Measurements from ENCODE around the gene ANAPC10.

- TF ChIP-seq, protein P1, sequence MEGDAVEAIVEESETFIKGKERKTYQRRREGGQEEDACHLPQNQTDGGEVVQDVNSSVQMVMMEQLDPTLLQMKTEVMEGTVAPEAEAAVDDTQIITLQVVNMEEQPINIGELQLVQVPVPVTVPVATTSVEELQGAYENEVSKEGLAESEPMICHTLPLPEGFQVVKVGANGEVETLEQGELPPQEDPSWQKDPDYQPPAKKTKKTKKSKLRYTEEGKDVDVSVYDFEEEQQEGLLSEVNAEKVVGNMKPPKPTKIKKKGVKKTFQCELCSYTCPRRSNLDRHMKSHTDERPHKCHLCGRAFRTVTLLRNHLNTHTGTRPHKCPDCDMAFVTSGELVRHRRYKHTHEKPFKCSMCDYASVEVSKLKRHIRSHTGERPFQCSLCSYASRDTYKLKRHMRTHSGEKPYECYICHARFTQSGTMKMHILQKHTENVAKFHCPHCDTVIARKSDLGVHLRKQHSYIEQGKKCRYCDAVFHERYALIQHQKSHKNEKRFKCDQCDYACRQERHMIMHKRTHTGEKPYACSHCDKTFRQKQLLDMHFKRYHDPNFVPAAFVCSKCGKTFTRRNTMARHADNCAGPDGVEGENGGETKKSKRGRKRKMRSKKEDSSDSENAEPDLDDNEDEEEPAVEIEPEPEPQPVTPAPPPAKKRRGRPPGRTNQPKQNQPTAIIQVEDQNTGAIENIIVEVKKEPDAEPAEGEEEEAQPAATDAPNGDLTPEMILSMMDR (IDR thresholded peaks at IDR 0.05 in 2 of 3, conservative IDR thresholded peaks at IDR 0.05 in 1 of 3; ENCODE audit: borderline replicate concordance in 1 of 3, insufficient read depth in 1 of 3, low read depth in 2 of 3, low read length in 2 of 3) = no peak
- TF ChIP-seq POLR2A (IDR thresholded peaks at IDR 0.05; ENCODE audit: borderline replicate concordance, extremely low read depth, insufficient read depth, insufficient read length) (no peak), JUND (IDR thresholded peaks at IDR 0.05) (no peak), ELF1 (IDR thresholded peaks at IDR 0.05; ENCODE audit: borderline replicate concordance, low read depth) (no peak), POLR2AphosphoS5 (IDR thresholded peaks at IDR 0.05; ENCODE audit: low read depth, low read length) (no peak), EZH2 (IDR thresholded peaks at IDR 0.05) (no peak), RAD21 (IDR thresholded peaks at IDR 0.05; ENCODE audit: low read depth) (no peak), EGR1 (IDR thresholded peaks at IDR 0.05; ENCODE audit: low read depth) (no peak), CEBPB (IDR thresholded peaks at IDR 0.05; ENCODE audit: low read depth) (no peak), CBX3 (IDR thresholded peaks at IDR 0.05; ENCODE audit: low read depth) (no peak), ZNF274 (IDR thresholded peaks at IDR 0.05; ENCODE audit: low read depth, low read length) (no peak), SRF (IDR thresholded peaks at IDR 0.05; ENCODE audit: low read depth) (no peak)
- TF ChIP-seq, protein P2, sequence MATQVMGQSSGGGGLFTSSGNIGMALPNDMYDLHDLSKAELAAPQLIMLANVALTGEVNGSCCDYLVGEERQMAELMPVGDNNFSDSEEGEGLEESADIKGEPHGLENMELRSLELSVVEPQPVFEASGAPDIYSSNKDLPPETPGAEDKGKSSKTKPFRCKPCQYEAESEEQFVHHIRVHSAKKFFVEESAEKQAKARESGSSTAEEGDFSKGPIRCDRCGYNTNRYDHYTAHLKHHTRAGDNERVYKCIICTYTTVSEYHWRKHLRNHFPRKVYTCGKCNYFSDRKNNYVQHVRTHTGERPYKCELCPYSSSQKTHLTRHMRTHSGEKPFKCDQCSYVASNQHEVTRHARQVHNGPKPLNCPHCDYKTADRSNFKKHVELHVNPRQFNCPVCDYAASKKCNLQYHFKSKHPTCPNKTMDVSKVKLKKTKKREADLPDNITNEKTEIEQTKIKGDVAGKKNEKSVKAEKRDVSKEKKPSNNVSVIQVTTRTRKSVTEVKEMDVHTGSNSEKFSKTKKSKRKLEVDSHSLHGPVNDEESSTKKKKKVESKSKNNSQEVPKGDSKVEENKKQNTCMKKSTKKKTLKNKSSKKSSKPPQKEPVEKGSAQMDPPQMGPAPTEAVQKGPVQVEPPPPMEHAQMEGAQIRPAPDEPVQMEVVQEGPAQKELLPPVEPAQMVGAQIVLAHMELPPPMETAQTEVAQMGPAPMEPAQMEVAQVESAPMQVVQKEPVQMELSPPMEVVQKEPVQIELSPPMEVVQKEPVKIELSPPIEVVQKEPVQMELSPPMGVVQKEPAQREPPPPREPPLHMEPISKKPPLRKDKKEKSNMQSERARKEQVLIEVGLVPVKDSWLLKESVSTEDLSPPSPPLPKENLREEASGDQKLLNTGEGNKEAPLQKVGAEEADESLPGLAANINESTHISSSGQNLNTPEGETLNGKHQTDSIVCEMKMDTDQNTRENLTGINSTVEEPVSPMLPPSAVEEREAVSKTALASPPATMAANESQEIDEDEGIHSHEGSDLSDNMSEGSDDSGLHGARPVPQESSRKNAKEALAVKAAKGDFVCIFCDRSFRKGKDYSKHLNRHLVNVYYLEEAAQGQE (IDR thresholded peaks at IDR 0.05; ENCODE audit: low read depth) = no peak
- TF ChIP-seq, protein P3, sequence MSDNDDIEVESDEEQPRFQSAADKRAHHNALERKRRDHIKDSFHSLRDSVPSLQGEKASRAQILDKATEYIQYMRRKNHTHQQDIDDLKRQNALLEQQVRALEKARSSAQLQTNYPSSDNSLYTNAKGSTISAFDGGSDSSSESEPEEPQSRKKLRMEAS (IDR thresholded peaks at IDR 0.05) = no peak
Measured at GRCh38 chr4:145132511-145133098, 34.6 kb upstream of the ANAPC10 start.

All from HCT116 (cell line).